Bronchial epithelial cell (primary cell): Measurements from ENCODE around the gene ISLR2. TPM values are rescaled to one million over a fixed set of nuclear protein-coding genes. Genes with fewer than 3 reads are reported as not detected.
"Not testable (repeated sequence)": the region's sequence is repeated elsewhere in the genome, so short reads cannot be mapped to it uniquely, and the experiment has no call there.

Source experiments
- DNase-seq: peaks from one replicate; pipeline ENCODE4 v3.0.0-alpha.2; 2010; ENCODE audit warnings: low read depth
- FAIRE-seq: peaks from 2 replicates; lab custom pipeline; 2011; peaks lifted over from hg19 to GRCh38; lab: Jason Lieb, UNC
- H3K27me3 ChIP-seq: 2 replicates; pipeline ENCODE4 v1.5.1; 2011; ENCODE audit warnings: low read length; ENCODE audit not compliant: control insufficient read depth, insufficient read depth
- H3K36me3 ChIP-seq: 2 replicates; pipeline ENCODE4 v1.5.1; 2011; ENCODE audit warnings: low read length; ENCODE audit not compliant: control insufficient read depth, insufficient read depth
- H3K4me3 ChIP-seq: 2 replicates; pipeline ENCODE4 v1.5.1; 2011; ENCODE audit warnings: mild to moderate bottlenecking, low read depth, low read length, control low read depth
- total RNA-seq: library from RNA; depleted of rRNA; stranded (reverse); fragments of >200 nt; gene quantifications from 2 replicates; pipeline ENCODE4 v1.2.1, GENCODE V29; 2014
- TF ChIP-seq, protein P1 (sequence below): IDR thresholded peaks from 2 replicates; pipeline ENCODE4 v1.5.1; 2011; ENCODE audit warnings: mild to moderate bottlenecking, moderate library complexity, low read length, control low read depth, inconsistent platforms; ENCODE audit not compliant: insufficient read depth, severe bottlenecking

ISLR2 gene
- not detected in 2 replicates for total RNA-seq

- peaks cover 68% of the 10 kb centered on the region for H3K27me3 ChIP-seq
- no peak within 1 kb of the TSS for H3K4me3 ChIP-seq
- TF ChIP-seq, protein P1, sequence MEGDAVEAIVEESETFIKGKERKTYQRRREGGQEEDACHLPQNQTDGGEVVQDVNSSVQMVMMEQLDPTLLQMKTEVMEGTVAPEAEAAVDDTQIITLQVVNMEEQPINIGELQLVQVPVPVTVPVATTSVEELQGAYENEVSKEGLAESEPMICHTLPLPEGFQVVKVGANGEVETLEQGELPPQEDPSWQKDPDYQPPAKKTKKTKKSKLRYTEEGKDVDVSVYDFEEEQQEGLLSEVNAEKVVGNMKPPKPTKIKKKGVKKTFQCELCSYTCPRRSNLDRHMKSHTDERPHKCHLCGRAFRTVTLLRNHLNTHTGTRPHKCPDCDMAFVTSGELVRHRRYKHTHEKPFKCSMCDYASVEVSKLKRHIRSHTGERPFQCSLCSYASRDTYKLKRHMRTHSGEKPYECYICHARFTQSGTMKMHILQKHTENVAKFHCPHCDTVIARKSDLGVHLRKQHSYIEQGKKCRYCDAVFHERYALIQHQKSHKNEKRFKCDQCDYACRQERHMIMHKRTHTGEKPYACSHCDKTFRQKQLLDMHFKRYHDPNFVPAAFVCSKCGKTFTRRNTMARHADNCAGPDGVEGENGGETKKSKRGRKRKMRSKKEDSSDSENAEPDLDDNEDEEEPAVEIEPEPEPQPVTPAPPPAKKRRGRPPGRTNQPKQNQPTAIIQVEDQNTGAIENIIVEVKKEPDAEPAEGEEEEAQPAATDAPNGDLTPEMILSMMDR, result no peak
- DNase-seq, result no peak
- FAIRE-seq, result no peak
- H3K36me3 ChIP-seq, result no peaks in the 10 kb centered on the region
Observed at GRCh38 chr15:74130155-74130848, at the start of gene ISLR2. Gene ISLR2 (plus strand): TSS chr15:74130586. CDS start chr15:74132755, 2,169 bp downstream.

DNA sequence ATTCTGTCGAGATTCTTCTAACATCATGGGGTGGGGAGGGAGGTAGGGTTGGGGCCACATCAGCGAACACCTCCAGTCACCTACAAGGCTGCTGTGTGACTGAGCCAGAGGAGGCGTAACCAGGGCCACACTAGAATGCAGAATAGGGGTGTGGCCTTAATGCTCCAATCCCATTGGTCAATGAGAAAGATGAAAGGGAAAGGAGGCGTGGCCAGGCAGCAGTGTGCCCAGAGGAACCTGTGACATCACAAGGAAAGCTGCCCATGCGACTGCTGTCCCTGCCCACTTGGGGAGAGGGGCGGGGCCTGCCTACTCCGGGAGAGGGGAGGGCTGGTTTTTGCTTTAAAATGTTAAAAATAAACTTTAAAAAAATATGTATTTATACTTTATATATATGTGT lies 47.9 kb upstream of the ISLR2 start, which contains the start of gene GOLGA6A:
TSS of gene GOLGA6A (minus strand) at position 101 of the 400 bp plus-strand sequence. CDS start at position 60, 41 bp downstream.
- DNase-seq, H3K4me3 ChIP-seq, H3K36me3 ChIP-seq, FAIRE-seq, H3K27me3 ChIP-seq: not testable (repeated sequence)

- H3K36me3 ChIP-seq, H3K27me3 ChIP-seq, FAIRE-seq, H3K4me3 ChIP-seq, DNase-seq: not testable (repeated sequence)
Observed at GRCh38 chr15:74094567-74094966, 35.8 kb upstream of the ISLR2 start.

GRCh38 chr15:74095610-74096009 lies 34.8 kb upstream of the ISLR2 start:
- not testable (repeated sequence) for DNase-seq, FAIRE-seq, H3K36me3 ChIP-seq, H3K4me3 ChIP-seq, H3K27me3 ChIP-seq

DNA sequence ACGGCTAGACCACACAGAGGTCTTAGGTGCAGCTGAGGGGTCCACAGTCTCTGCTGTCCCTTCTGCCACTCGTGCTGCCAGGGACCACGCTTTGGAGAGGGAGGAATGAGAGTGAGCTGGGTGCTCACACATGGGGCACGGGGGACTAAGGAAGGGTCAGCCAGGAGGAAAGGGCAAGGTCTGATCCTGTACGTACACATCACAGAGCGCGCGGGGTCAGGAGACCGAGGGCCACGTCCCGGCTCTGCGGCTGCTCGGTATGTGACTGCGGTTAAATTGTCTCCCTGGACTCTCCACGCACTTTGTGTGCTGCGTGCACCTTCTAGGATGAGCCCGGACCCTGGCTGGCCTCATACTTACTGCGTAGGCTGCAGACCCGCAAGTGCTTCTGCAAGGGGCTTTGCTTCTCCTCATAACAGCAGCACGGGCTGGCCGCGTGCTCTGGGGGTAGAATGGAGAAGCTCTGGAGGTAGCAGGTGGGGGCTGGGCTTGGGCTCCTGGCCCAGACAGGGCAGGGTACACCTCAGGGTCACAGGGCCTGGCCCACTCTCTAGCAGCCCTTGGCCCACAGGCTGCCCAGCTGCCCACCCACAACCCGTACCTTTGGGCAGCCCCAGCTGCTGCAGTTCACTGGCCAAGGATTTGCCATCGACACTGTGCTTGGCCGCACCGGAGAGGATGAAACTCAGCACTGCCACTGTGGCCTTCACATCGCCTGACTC lies 33.5 kb upstream of the ISLR2 start:
- H3K36me3 ChIP-seq, DNase-seq, H3K27me3 ChIP-seq, FAIRE-seq, H3K4me3 ChIP-seq: not testable (repeated sequence)

DNA sequence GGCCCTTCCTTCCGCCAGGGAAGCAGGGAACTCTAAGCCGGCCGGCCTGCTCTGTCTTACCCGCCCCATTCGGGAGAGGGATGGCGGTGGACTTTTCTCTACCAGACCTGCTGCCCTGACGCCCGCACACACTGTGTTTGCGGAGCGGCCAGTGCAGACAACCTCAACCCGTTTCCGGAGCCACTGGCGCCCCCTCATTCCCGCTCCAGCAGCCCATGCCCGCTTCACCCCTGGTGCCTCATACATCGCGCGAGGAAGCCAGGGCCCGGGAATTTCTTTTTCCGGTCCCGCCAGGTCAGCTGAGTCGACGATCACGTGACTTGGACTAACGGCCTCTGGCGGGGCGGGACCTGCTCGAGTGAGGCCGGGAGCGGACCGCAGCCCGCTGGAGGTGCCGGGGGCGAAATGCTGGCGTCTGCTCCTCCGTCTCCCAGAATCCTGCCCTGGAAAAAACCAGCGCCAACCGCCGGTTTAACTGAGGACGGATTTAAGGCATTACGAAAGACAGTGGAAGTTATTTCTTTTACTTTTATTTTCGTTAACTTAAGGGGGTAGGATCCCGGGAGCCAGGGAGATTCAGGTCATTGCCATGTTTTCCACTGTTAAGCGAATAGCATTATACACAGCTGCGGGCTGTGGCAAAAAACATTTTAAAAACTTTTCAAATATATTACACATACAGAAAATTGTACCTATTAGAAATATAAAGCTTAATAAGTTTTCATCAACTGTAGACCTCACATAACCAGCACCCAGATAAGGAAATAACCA lies 30.2 kb upstream of the ISLR2 start:
- not testable (repeated sequence) for H3K36me3 ChIP-seq, FAIRE-seq, H3K27me3 ChIP-seq
- peak; percentile 67 for DNase-seq
- H3K4me3 ChIP-seq, result peak overlapping the region; percentile 43

DNA sequence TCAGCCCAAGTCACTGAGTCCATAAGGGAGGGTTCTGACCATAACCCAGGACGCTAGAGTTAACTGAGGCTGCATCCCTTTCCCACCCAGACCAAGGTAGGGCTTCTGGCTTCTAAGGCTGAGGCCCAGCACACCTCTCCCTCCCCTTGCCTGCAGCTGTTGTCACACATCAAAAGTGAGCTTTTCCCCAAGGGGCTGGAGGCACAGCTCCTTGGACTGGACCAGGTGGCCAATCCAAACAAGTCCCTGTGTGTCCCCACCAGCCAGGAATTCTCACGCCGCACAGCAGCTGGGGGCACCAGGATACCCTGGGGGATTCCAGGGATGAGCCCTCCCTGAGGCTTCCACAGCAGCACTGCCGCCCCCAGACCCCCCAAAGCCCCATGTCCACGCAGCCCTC lies 22.3 kb upstream of the ISLR2 start:
- Histone ChIP-seq H3K27me3 (no peaks in the 10 kb centered on the region), H3K36me3 (no peaks in the 10 kb centered on the region), H3K4me3 (no peak overlapping the region)
- TF ChIP-seq, protein P1, result no peak
- DNase-seq (no peak), FAIRE-seq (no peak)

GRCh38 chr15:74108611-74109010 lies 21.8 kb upstream of the ISLR2 start:
- H3K36me3 ChIP-seq, H3K27me3 ChIP-seq, H3K4me3 ChIP-seq, DNase-seq: not testable (repeated sequence)
- FAIRE-seq, result peak; percentile 79
